Erythroblast (primary cell): Measurements from ENCODE around the gene ARL15.

ENCODE experiments used
- GATA1 ChIP-seq: IDR thresholded peaks from 2 replicates; pipeline ENCODE4 v1.6.1; 2011; ENCODE audit warnings: low read depth, mild to moderate bottlenecking, control low read depth, low read length, moderate library complexity
- POLR2A ChIP-seq: IDR thresholded peaks from 2 replicates; pipeline ENCODE4 v1.6.1; 2011; ENCODE audit warnings: mild to moderate bottlenecking, low read length

- TF ChIP-seq POLR2A = no peak
- no peak for TF ChIP-seq GATA1
Measured at GRCh38 chr5:54304040-54304439, 6.3 kb downstream of the ARL15 start.
